ENCODE measurements around the gene BMPR1B.
"Not testable (repeated sequence)": the region's sequence is repeated elsewhere in the genome, so short reads cannot be mapped to it uniquely, and the experiment has no call there.

BMPR1B gene

GRCh38 chr4:95158045-95158444 lies 400.3 kb downstream of the BMPR1B start:
- no peak for DNase-seq

- DNase-seq, result no peak
Observed at GRCh38 chr4:95158626-95159025, 400.9 kb downstream of the BMPR1B start.

GRCh38 chr4:95159384-95159783 lies 401.6 kb downstream of the BMPR1B start:
- DNase-seq, result no peak

- DNase-seq, result no peak
Observed at GRCh38 chr4:95161781-95162469, 404.2 kb downstream of the BMPR1B start.

GRCh38 chr4:95162867-95163266 lies 405.1 kb downstream of the BMPR1B start:
- DNase-seq, result no peak

- no peak for DNase-seq
Observed at GRCh38 chr4:95165926-95166524, 408.3 kb downstream of the BMPR1B start.

GRCh38 chr4:95167805-95168204 lies 410.1 kb downstream of the BMPR1B start:
- DNase-seq, result no peak

GRCh38 chr4:95170176-95170575 lies 412.4 kb downstream of the BMPR1B start:
- DNase-seq, result no peak

GRCh38 chr4:95171377-95171776 lies 413.6 kb downstream of the BMPR1B start:
- not testable (repeated sequence) for DNase-seq

- DNase-seq, result no peak
Observed at GRCh38 chr4:95178938-95179337, 421.2 kb downstream of the BMPR1B start.

GRCh38 chr4:95180531-95181242 lies 422.9 kb downstream of the BMPR1B start:
- DNase-seq, result no peak

- DNase-seq, result no peak
Observed at GRCh38 chr4:95181243-95181995, 423.7 kb downstream of the BMPR1B start.

GRCh38 chr4:95181996-95182306 lies 424.2 kb downstream of the BMPR1B start:
- no peak for DNase-seq

GRCh38 chr4:95183656-95184408 lies 426.1 kb downstream of the BMPR1B start:
- DNase-seq, result no peak

- no peak for DNase-seq
Observed at GRCh38 chr4:95186666-95187065, 428.9 kb downstream of the BMPR1B start.

GRCh38 chr4:95188701-95189370 lies 431.1 kb downstream of the BMPR1B start:
- DNase-seq, result no peak

GRCh38 chr4:95190751-95191436 lies 433.1 kb downstream of the BMPR1B start:
- no peak for DNase-seq

- no peak for DNase-seq
Observed at GRCh38 chr4:95191537-95191936, 433.8 kb downstream of the BMPR1B start.

GRCh38 chr4:95193391-95194224 lies 435.9 kb downstream of the BMPR1B start:
- no peak for DNase-seq

- DNase-seq, result no peak
Observed at GRCh38 chr4:95197353-95197752, 439.6 kb downstream of the BMPR1B start.

GRCh38 chr4:95198961-95199360 lies 441.2 kb downstream of the BMPR1B start:
- DNase-seq, result no peak

All from NCI-H2081 treated with DMSO at 0.1 percent for 48 hours (cell line).